ENCODE data around the gene PAM. TPM values are rescaled to one million over a fixed set of nuclear protein-coding genes. Genes with fewer than 3 reads are reported as not detected.
A peak's percentile ranks its signal among the peaks of the same experiment; 100 is the strongest.

PAM gene
- total and polyA plus RNA-seq, 2 of the 13 experiments (the other 11 are each of a cell fraction or from before 2014, with no cell fraction given) = 20.2 to 79.1 TPM

DNA sequence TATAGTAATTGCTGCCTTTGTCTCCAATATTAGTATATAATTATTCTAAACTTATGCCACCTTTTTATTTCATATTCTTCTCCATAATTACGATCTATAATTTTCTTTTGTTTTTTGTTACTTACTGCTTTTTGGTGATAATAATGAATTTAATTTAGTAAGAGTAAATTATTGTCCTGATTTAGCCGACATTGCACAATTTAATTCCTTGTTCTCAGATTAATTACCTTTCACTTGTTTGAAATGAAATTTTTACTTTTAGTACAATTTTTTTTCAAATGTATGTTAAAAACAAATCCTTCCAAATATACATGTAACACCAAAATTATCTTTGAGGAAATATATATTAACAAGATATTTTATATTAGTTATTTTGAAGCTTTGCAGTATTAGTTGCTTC, 201.5 kb downstream of the PAM start:
- Histone ChIP-seq H4K20me1 (ENCODE audit: insufficient read depth, low read length) (no peaks in the 10 kb centered on the region), H3K27ac (ENCODE audit: extremely low read length, insufficient read depth, low read length) (no peak overlapping the region), H3K9ac (ENCODE audit: insufficient read depth, low read depth, low read length) (no peak overlapping the region), H3K9me3 (ENCODE audit: low read length) (no peaks in the 10 kb centered on the region), H3K4me2 (ENCODE audit: low read depth, low read length) (no peak overlapping the region), H3K4me3 (replicated peaks in 1 of 3; ENCODE audit: insufficient read depth in 1 of 3, low read depth in 2 of 3, low read length in 3 of 3) (no peak overlapping the region), H3K4me1 (ENCODE audit: insufficient read depth, low read length) (no peaks in the 10 kb centered on the region), H3K79me2 (ENCODE audit: insufficient read depth, low read length) (no peaks in the 10 kb centered on the region), H3K27me3 (ENCODE audit: control insufficient read depth in 1 of 2, insufficient read depth in 2 of 2, low read length in 2 of 2) (no peaks in the 10 kb centered on the region), H3K36me3 (replicated peaks in 1 of 2; ENCODE audit: control insufficient read depth in 1 of 2, insufficient read depth in 2 of 2, low read length in 2 of 2) (no peaks in the 10 kb centered on the region), H2AFZ (ENCODE audit: low read length) (no peak overlapping the region)
- CTCF ChIA-PET (ENCODE audit: low intra/inter-chr PET ratio, low total read pairs) = no interaction called here
- ATAC-seq = no peak
- no TSS peak for BruUV-seq (replicated peaks)
- FAIRE-seq = no peak
- POLR2A ChIA-PET = no interaction called here
- intact Hi-C loops (cut with micrococcal nuclease; ENCODE audit: unreplicated experiment) = no loop called here
- in situ Hi-C loops (cut with HindIII; ENCODE audit: extremely low pct_ligation_motif_present, low pct_unique_long_range_greater_than_20kb) = no loop called here
- DNase-seq (ENCODE audit: low spot score) = no peak
- 85% methylated on average over 2 of the region's 2 CpGs for WGBS (ENCODE audit: low lambda C conversion rate)
- TF ChIP-seq KDM1A (CRISPR knock-in tag; IDR thresholded peaks at IDR 0.05) (no peak), ATF7 (IDR thresholded peaks at IDR 0.05) (no peak), ATF7 (CRISPR knock-in tag; IDR thresholded peaks at IDR 0.05) (no peak), MAFF (IDR thresholded peaks at IDR 0.05; ENCODE audit: low read depth, low read length) (peak; percentile 86), ZNF646 (CRISPR knock-in tag; IDR thresholded peaks at IDR 0.05) (no peak), ZNF253 (CRISPR knock-in tag; IDR thresholded peaks at IDR 0.05; ENCODE audit: borderline replicate concordance) (no peak), ZNF597 (CRISPR knock-in tag; IDR thresholded peaks at IDR 0.05) (no peak), MAFK (conservative IDR thresholded peaks at IDR 0.05 in 1 of 2, IDR thresholded peaks at IDR 0.05 in 1 of 2; ENCODE audit: low read length in 2 of 2) (peak; percentile 77 to 93), FOXK2 (IDR thresholded peaks at IDR 0.05) (no peak), ZNF850 (CRISPR knock-in tag; conservative IDR thresholded peaks at IDR 0.05) (no peak), ZNF674 (CRISPR knock-in tag; IDR thresholded peaks at IDR 0.05; ENCODE audit: low read depth) (no peak), U2AF1 (optimal IDR thresholded peaks at IDR 0.05; ENCODE audit: low read depth, low read length) (no peak)
